Measurements from ENCODE around the gene IKZF2.

The IKZF2 gene

DNA sequence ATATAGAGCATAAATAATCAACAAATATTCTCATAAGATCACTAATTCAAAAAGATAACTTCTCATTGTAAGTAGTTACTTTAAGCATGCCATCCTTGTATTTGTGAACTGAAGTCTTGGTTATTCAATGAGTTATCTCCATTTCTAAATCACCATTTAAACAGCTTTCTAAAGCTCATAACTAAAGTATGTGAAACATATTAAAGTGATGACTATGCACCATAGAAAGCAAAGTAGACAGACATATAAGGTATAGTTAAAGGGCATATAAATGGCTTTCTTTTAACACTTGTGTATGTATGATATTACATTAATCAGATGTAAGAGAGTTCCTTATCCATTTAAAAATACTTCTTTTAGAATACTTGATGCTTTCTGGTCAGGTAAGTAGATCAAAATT lies 83.5 kb downstream of the IKZF2 start:
- no peaks in the 10 kb centered on the region for H3K27me3 Mint-ChIP-seq (ENCODE audit: low read depth, poor library complexity)
- H3K36me3 Mint-ChIP-seq (ENCODE audit: low read depth): no peaks in the 10 kb centered on the region
- TF ChIP-seq, protein P1, sequence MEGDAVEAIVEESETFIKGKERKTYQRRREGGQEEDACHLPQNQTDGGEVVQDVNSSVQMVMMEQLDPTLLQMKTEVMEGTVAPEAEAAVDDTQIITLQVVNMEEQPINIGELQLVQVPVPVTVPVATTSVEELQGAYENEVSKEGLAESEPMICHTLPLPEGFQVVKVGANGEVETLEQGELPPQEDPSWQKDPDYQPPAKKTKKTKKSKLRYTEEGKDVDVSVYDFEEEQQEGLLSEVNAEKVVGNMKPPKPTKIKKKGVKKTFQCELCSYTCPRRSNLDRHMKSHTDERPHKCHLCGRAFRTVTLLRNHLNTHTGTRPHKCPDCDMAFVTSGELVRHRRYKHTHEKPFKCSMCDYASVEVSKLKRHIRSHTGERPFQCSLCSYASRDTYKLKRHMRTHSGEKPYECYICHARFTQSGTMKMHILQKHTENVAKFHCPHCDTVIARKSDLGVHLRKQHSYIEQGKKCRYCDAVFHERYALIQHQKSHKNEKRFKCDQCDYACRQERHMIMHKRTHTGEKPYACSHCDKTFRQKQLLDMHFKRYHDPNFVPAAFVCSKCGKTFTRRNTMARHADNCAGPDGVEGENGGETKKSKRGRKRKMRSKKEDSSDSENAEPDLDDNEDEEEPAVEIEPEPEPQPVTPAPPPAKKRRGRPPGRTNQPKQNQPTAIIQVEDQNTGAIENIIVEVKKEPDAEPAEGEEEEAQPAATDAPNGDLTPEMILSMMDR (IDR thresholded peaks at IDR 0.05): no peak
- no peaks in the 10 kb centered on the region for H3K9me3 Mint-ChIP-seq
- H3K4me1 Mint-ChIP-seq: peaks cover 7% of the 10 kb centered on the region
- no peak overlapping the region for H3K4me3 Mint-ChIP-seq
- no peak for DNase-seq
- no peak overlapping the region for H3K27ac Mint-ChIP-seq

DNA sequence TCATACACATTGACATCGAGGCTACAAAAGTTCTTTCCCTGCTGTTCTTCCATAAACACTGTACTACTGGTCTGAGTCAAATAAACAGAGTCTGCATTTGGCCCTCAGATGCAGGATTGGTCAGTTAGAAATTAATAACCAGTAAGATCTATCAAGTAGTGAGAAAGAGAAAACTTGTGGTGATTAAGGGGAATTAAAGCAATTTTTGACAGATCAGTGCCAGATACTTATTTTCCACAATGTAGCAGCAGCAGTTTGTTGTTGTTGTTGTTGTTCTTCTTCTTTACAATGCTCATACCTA lies 85.0 kb downstream of the IKZF2 start:
- Mint-ChIP-seq H3K4me3 (no peak overlapping the region), H3K27ac (no peak overlapping the region), H3K36me3 (ENCODE audit: low read depth) (no peaks in the 10 kb centered on the region), H3K27me3 (ENCODE audit: low read depth, poor library complexity) (no peaks in the 10 kb centered on the region), H3K4me1 (peaks cover 7% of the 10 kb centered on the region), H3K9me3 (no peaks in the 10 kb centered on the region)
- DNase-seq: no peak
- TF ChIP-seq, protein P1 (IDR thresholded peaks at IDR 0.05): no peak

GRCh38 chr2:213065583-213066442 lies 85.6 kb downstream of the IKZF2 start:
- DNase-seq: peak; percentile 15
- Mint-ChIP-seq H3K27ac (no peak overlapping the region), H3K36me3 (ENCODE audit: low read depth) (no peaks in the 10 kb centered on the region), H3K27me3 (ENCODE audit: low read depth, poor library complexity) (no peaks in the 10 kb centered on the region), H3K4me3 (no peak overlapping the region), H3K4me1 (peaks cover 7% of the 10 kb centered on the region), H3K9me3 (no peaks in the 10 kb centered on the region)
- TF ChIP-seq, protein P1 (IDR thresholded peaks at IDR 0.05): no peak

- DNase-seq: no peak
- Mint-ChIP-seq H3K27me3 (ENCODE audit: low read depth, poor library complexity) (no peaks in the 10 kb centered on the region), H3K9me3 (no peaks in the 10 kb centered on the region), H3K4me1 (peaks cover 7% of the 10 kb centered on the region), H3K27ac (no peak overlapping the region), H3K36me3 (ENCODE audit: low read depth) (no peaks in the 10 kb centered on the region), H3K4me3 (no peak overlapping the region)
- TF ChIP-seq, protein P1 (IDR thresholded peaks at IDR 0.05): no peak
These were observed 87.3 kb downstream of the IKZF2 start for GRCh38 chr2:213064099-213064498.

- Mint-ChIP-seq H3K4me1 (no peaks in the 10 kb centered on the region), H3K27me3 (ENCODE audit: low read depth, poor library complexity) (no peaks in the 10 kb centered on the region), H3K9me3 (no peaks in the 10 kb centered on the region), H3K36me3 (ENCODE audit: low read depth) (no peaks in the 10 kb centered on the region), H3K27ac (no peak overlapping the region), H3K4me3 (no peak overlapping the region)
- no peak for DNase-seq
- TF ChIP-seq, protein P1 (IDR thresholded peaks at IDR 0.05): no peak
These were observed 93.4 kb downstream of the IKZF2 start for GRCh38 chr2:213057977-213058376.

- TF ChIP-seq, protein P1 (IDR thresholded peaks at IDR 0.05): no peak
- Mint-ChIP-seq H3K4me3 (no peak overlapping the region), H3K27ac (no peak overlapping the region), H3K27me3 (ENCODE audit: low read depth, poor library complexity) (no peaks in the 10 kb centered on the region), H3K4me1 (no peaks in the 10 kb centered on the region), H3K36me3 (ENCODE audit: low read depth) (peaks cover 12% of the 10 kb centered on the region), H3K9me3 (no peaks in the 10 kb centered on the region)
- no peak for DNase-seq
These were observed 105.0 kb downstream of the IKZF2 start for GRCh38 chr2:213046431-213046830.
